K562 (cell line): ENCODE measurements around the gene ACSS2. TPM values are rescaled to one million over a fixed set of nuclear protein-coding genes. Genes with fewer than 3 reads are reported as not detected.

Experiments used
- ATAC-seq: fragments of 200-7000 bp; cut with Tn5 transposase; 3 replicates; pipeline ENCODE4 v1.9.1; 2020; ENCODE audit warnings: moderate library complexity
- BruUV-seq: library from RNA; stranded (reverse); fragments of 400-500 nt; replicated peaks from 2 replicates; lab custom pipeline; 2021; lab: Mats Ljungman, UMichigan
- CTCF ChIA-PET: fragments of 300-600 bp; formaldehyde crosslinking; extraction: SDS; loops from one replicate; lab custom pipeline; 2021; ENCODE audit warnings: low intra/inter-chr PET ratio; lab: Yijun Ruan, JAX
- POLR2A ChIA-PET: fragments of 300-600, 350-650 bp; sonication (Branson Sonifier 250); formaldehyde crosslinking; extraction: SDS; loops from one replicate; lab custom pipeline; 2021; ENCODE audit warnings: antibody characterized with exemption, inconsistent platforms; lab: Yijun Ruan, JAX
- DNase-seq, 4 experiments: peaks; one replicate each; pipeline versions ENCODE4 v3.0.0 to v3.0.0-alpha.2; 2011 to 2018; ENCODE audit warnings: low spot score in 3 of 4, mixed read lengths in 3 of 4; ENCODE audit errors: extremely low read depth in 1 of 4
- FAIRE-seq: peaks from 2 replicates; lab custom pipeline; 2011; peaks lifted over from hg19 to GRCh38; lab: Jason Lieb, UNC
- H2AFZ ChIP-seq: 2 replicates; pipeline ENCODE4 v1.6.0; 2011; ENCODE audit warnings: low read depth, low read length, control low read depth, inconsistent platforms
- H3K27ac ChIP-seq: fragments of 200-600 bp; 3 replicates; pipeline ENCODE4 v1.8.0; 2011; ENCODE audit warnings: low read depth, mild to moderate bottlenecking, control low read depth, inconsistent platforms, low read length, moderate library complexity, mixed read lengths; ENCODE audit errors: extremely low read depth
- H3K27me3 ChIP-seq, 2 experiments: fragments of 300-600 bp in 1 of 2; 2 replicates in 1 of 2; 3 replicates in 1 of 2; pipeline versions ENCODE4 v1.6.0 to v1.8.0; 2011; ENCODE audit warnings: inconsistent platforms in 2 of 2, low read length in 2 of 2, mild to moderate bottlenecking in 1 of 2, mixed read lengths in 1 of 2, moderate library complexity in 1 of 2; ENCODE audit not compliant: control insufficient read depth in 2 of 2, insufficient read depth in 2 of 2
- H3K36me3 ChIP-seq: fragments of 300-600 bp; 3 replicates; pipeline ENCODE4 v1.8.0; 2011; ENCODE audit warnings: mild to moderate bottlenecking, low read length, inconsistent platforms; ENCODE audit not compliant: control insufficient read depth, insufficient read depth
- H3K4me1 ChIP-seq, 2 experiments: fragments of 200-600 bp in 1 of 2; replicated peaks in 1 of 2; 2 replicates in 1 of 2; 3 replicates in 1 of 2; pipeline versions ENCODE4 v1.5.1 to v1.8.0; 2011; ENCODE audit warnings: inconsistent platforms in 2 of 2, low read length in 2 of 2, mild to moderate bottlenecking in 1 of 2, mixed read lengths in 1 of 2, moderate library complexity in 1 of 2; ENCODE audit not compliant: control insufficient read depth in 2 of 2, insufficient read depth in 2 of 2
- H3K4me2 ChIP-seq: 2 replicates; pipeline ENCODE4 v1.6.1; 2011; ENCODE audit warnings: low read length, control low read depth, inconsistent platforms, mixed read lengths; ENCODE audit not compliant: insufficient read depth
- H3K4me3 ChIP-seq: fragments of 200-600 bp; sonication (generic), shearing (Covaris generic); 2 replicates; pipeline ENCODE4 v1.5.1; 2016; ENCODE audit warnings: control low read depth, inconsistent platforms
- H3K79me2 ChIP-seq: fragments of 200-600 bp; 3 replicates; pipeline ENCODE4 v1.8.0; 2011; ENCODE audit warnings: low read length, inconsistent platforms; ENCODE audit not compliant: control insufficient read depth, insufficient read depth
- H3K9ac ChIP-seq, 2 experiments: 2 replicates each; pipeline versions ENCODE4 v1.6.0 to v1.6.1; 2011; ENCODE audit warnings: low read depth in 2 of 2, low read length in 2 of 2, control low read depth in 1 of 2, inconsistent platforms in 1 of 2, mild to moderate bottlenecking in 1 of 2, mixed read lengths in 1 of 2; ENCODE audit not compliant: insufficient read depth in 1 of 2
- H3K9me1 ChIP-seq: one replicate; pipeline ENCODE4 v1.6.0; 2011; ENCODE audit warnings: inconsistent platforms, mild to moderate bottlenecking, low read length, moderate library complexity; ENCODE audit not compliant: control insufficient read depth, insufficient read depth
- H3K9me3 ChIP-seq: replicated peaks from 2 replicates; pipeline ENCODE4 v1.5.1; 2011; ENCODE audit warnings: low read depth, low read length, inconsistent platforms; ENCODE audit not compliant: control insufficient read depth, insufficient read depth
- H4K20me1 ChIP-seq: replicated peaks from 2 replicates; pipeline ENCODE4 v1.6.1; 2011; ENCODE audit warnings: low read length, inconsistent platforms, mixed read lengths; ENCODE audit not compliant: control insufficient read depth, insufficient read depth
- ARID1B ChIP-seq: fragments of 450-650 bp; IDR thresholded peaks from 2 replicates; pipeline ENCODE4 v1.6.1; 2016; ENCODE audit warnings: antibody characterized with exemption, mild to moderate bottlenecking, inconsistent platforms
- ARNT ChIP-seq, 2 experiments: fragments of 450-650 bp; IDR thresholded peaks; 2 replicates each; pipeline ENCODE4 v1.6.1; 2016; ENCODE audit warnings: mild to moderate bottlenecking in 1 of 2
- ATF4 ChIP-seq: fragments of 450-650 bp; formaldehyde crosslinking; IDR thresholded peaks from 2 replicates; pipeline ENCODE4 v1.4.0; 2022; ENCODE audit warnings: mild to moderate bottlenecking, moderate library complexity
- BRF2 ChIP-seq: IDR thresholded peaks from 3 replicates; pipeline ENCODE4 v1.6.1; 2011; ENCODE audit warnings: borderline replicate concordance, mild to moderate bottlenecking; ENCODE audit not compliant: insufficient read length, insufficient read depth
- DPF2 ChIP-seq: fragments of 450-650 bp; IDR thresholded peaks from 2 replicates; pipeline ENCODE4 v1.6.1; 2016
- EP300 ChIP-seq: IDR thresholded peaks from 2 replicates; pipeline ENCODE4 v1.6.1; 2012; ENCODE audit warnings: low read length, improper control_type of control experiment
- EWSR1 ChIP-seq: fragments of 450-650 bp; IDR thresholded peaks from 2 replicates; pipeline ENCODE4 v1.6.1; 2018; ENCODE audit warnings: borderline replicate concordance, mild to moderate bottlenecking, low read depth, moderate library complexity; ENCODE audit not compliant: partially characterized antibody
- KDM5B ChIP-seq: fragments of 200-600 bp; sonication (generic); IDR thresholded peaks from 2 replicates; pipeline ENCODE4 v1.6.1; 2012; ENCODE audit warnings: low read depth, mild to moderate bottlenecking, moderate library complexity, low read length, control low read depth, inconsistent platforms; ENCODE audit not compliant: insufficient replicate concordance
- MAFF ChIP-seq: IDR thresholded peaks from 2 replicates; pipeline ENCODE4 v1.6.1; 2012; ENCODE audit warnings: low read length, improper control_type of control experiment
- MAFK ChIP-seq: IDR thresholded peaks from 2 replicates; pipeline ENCODE4 v1.6.1; 2011; ENCODE audit warnings: low read length, improper control_type of control experiment
- MEIS2 ChIP-seq: fragments of 450-650 bp; IDR thresholded peaks from 2 replicates; pipeline ENCODE4 v1.6.1; 2014; ENCODE audit warnings: mild to moderate bottlenecking; ENCODE audit not compliant: partially characterized antibody
- NFE2 ChIP-seq: IDR thresholded peaks from 2 replicates; pipeline ENCODE4 v1.6.1; 2014; ENCODE audit warnings: antibody characterized with exemption, low read depth
- NR2C1 ChIP-seq, 2 experiments: fragments of 450-650 bp; IDR thresholded peaks; 2 replicates each; pipeline ENCODE4 v1.6.1; 2017; ENCODE audit warnings: mild to moderate bottlenecking in 2 of 2, antibody characterized with exemption in 1 of 2, inconsistent platforms in 1 of 2, missing compliant biosample characterization in 1 of 2, missing genetic modification characterization in 1 of 2
- PRMT5 ChIP-seq: sonication (generic); formaldehyde crosslinking; IDR thresholded peaks from 2 replicates; pipeline ENCODE4 v1.5.0; 2020; ENCODE audit warnings: missing genetic modification reagents
- PURB ChIP-seq: sonication (generic); formaldehyde crosslinking; IDR thresholded peaks from 2 replicates; pipeline ENCODE4 v1.9.0; 2021; ENCODE audit warnings: low read depth, mild to moderate bottlenecking, missing genetic modification reagents
- SMARCA4 ChIP-seq: fragments of 450-650 bp; IDR thresholded peaks from 2 replicates; pipeline ENCODE4 v1.6.1; 2016
- ZBTB49 ChIP-seq: sonication (generic); formaldehyde crosslinking; IDR thresholded peaks from 2 replicates; pipeline ENCODE4 v1.8.0; 2022; ENCODE audit warnings: missing genetic modification reagents, mild to moderate bottlenecking, borderline replicate concordance
- ZNF316 ChIP-seq: fragments of 450-650 bp; IDR thresholded peaks from 2 replicates; pipeline ENCODE4 v1.6.1; 2016
- ZNF324 ChIP-seq: fragments of 250-450 bp; sonication (Bioruptor Pico); IDR thresholded peaks from 2 replicates; pipeline ENCODE4 v1.4.0; 2020; ENCODE audit warnings: mild to moderate bottlenecking
- ZNF445 ChIP-seq: fragments of 250-450 bp; sonication (Bioruptor Pico); IDR thresholded peaks from 2 replicates; pipeline ENCODE4 v1.4.0; 2020; ENCODE audit warnings: low read depth, mild to moderate bottlenecking, moderate library complexity
- ZNF586 ChIP-seq: fragments of 450-650 bp; formaldehyde crosslinking; conservative IDR thresholded peaks from 2 replicates; pipeline ENCODE4 v1.4.0; 2020; ENCODE audit warnings: mild to moderate bottlenecking, moderate library complexity
- WGBS: fragments of 100-300 bp; shearing (Covaris generic); methylation state at CpG from one replicate; pipeline ENCODE4 v1.1.6; 2016; ENCODE audit warnings: low coverage, mixed read lengths; ENCODE audit not compliant: insufficient coverage; ENCODE audit errors: missing lambda C conversion rate; 5-methylcytosine and 5-hydroxymethylcytosine counted together
- in situ Hi-C: fragments of 300-500 bp; cut with MboI; formaldehyde crosslinking; loops from 4 replicates; pipeline ENCODE4 v1.15.0; 2018; ENCODE audit warnings: inconsistent platforms, mixed read lengths
- intact Hi-C: fragments of 100-400 bp; cut with micrococcal nuclease; formaldehyde crosslinking; loops from 2 replicates; pipeline ENCODE4 v1.14.2; 2022
- polyA plus RNA-seq, 8 experiments: library from polyadenylated mRNA; depleted of rRNA in 4 of 8; stranded (reverse) in 5 of 8; unstranded in 3 of 8; fragments of >200 nt; fragmentation: Nextera tagmentation in 2 of 8; fragmentation: Illumina TruSeq in 1 of 8; extraction: Ambion mirVana in 2 of 8; extraction: Trizol in 1 of 8; gene quantifications; 2 replicates each; pipeline versions ENCODE4 v1.2.1 to v1.2.3, GENCODE V29; 2011 to 2014; ENCODE audit warnings: inconsistent platforms in 1 of 8, missing spikeins in 1 of 8
- total RNA-seq, 7 experiments: library from RNA; depleted of rRNA in 6 of 7; stranded (reverse); fragments of >200 nt in 6 of 7; fragmentation: Illumina TruSeq in 2 of 7; extraction: Trizol in 2 of 7; gene quantifications; 2 replicates each; pipeline versions ENCODE4 v1.2.1 to v1.2.3, GENCODE V29; 2011 to 2021; ENCODE audit warnings: low replicate concordance in 1 of 7

ACSS2 gene
- total and polyA plus RNA-seq, 9 of the 15 experiments (the other 6 are each of a cell fraction or from before 2014, with no cell fraction given), result 21.9 to 246 (median 66.2) TPM

GRCh38 chr20:34974246-34974645 is 97.8 kb downstream of the ACSS2 start:
- H3K9me1 ChIP-seq, result peaks cover 3% of the 10 kb centered on the region
- no peaks in the 10 kb centered on the region for H4K20me1 ChIP-seq
- H3K4me1 ChIP-seq, result peaks cover 11 to 20% of the 10 kb centered on the region in 2 experiments; a peak in 4 of 5 replicates
- WGBS, result 3% methylated on average over 4 of the region's 4 CpGs
- POLR2A ChIA-PET, result interaction anchor here (1.1 to 1.6 kb wide), 2 partner anchors 12 to 18 kb away, joined by 4 to 5 read pairs; no protein-coding TSS in a partner anchor
- peak; percentile 73 for FAIRE-seq
- peak in 2 of 4 experiments; percentile 40 to 42 for DNase-seq
- no peaks in the 10 kb centered on the region for H3K79me2 ChIP-seq
- H3K36me3 ChIP-seq, result no peaks in the 10 kb centered on the region
- no peaks in the 10 kb centered on the region for H3K27me3 ChIP-seq
- intact Hi-C loops (no loop called here), in situ Hi-C loops (no loop called here)
- no peak overlapping the region for H3K27ac ChIP-seq
- no TSS peak for BruUV-seq
- H2AFZ ChIP-seq, result peak overlapping the region; percentile 56; the same call in 1 of the 2 replicates
- H3K4me3 ChIP-seq, result no peak overlapping the region
- ATAC-seq, result peak; percentile 58
- peak overlapping the region; percentile 26; the same call in 1 of the 2 replicates for H3K4me2 ChIP-seq
- H3K9ac ChIP-seq, result no peak overlapping the region
- CTCF ChIA-PET, result no interaction called here
- H3K9me3 ChIP-seq, result no peaks in the 10 kb centered on the region
- TF ChIP-seq NFE2 (peak; percentile 55; the same call in 1 of the 2 replicates), ZNF445 (CRISPR knock-in tag) (no peak), MAFK (peak; percentile 32; the same call in 1 of the 2 replicates), ZNF324 (CRISPR knock-in tag) (no peak), ARNT (IDR thresholded peaks at IDR 0.05) (no peak), ZNF316 (peak; percentile 46; the same call in 1 of the 2 replicates), ATF4 (CRISPR knock-in tag) (no peak), NR2C1 (IDR thresholded peaks at IDR 0.05) (no peak), NR2C1 (tag; IDR thresholded peaks at IDR 0.05) (no peak), MEIS2 (peak; percentile 45), ARID1B (peak; percentile 52; the same call in 1 of the 2 replicates), ZNF586 (CRISPR knock-in tag) (no peak), KDM5B (no peak), ZBTB49 (CRISPR knock-in tag) (no peak), BRF2 (no peak), EP300 (0 out of 2 replicates have a peak, but pooled peaks have one; percentile 16), SMARCA4 (peak; percentile 37; the same call in 1 of the 2 replicates), EWSR1 (no peak), MAFF (peak; percentile 18; the same call in 1 of the 2 replicates), DPF2 (peak; percentile 51; the same call in 1 of the 2 replicates), PURB (CRISPR knock-in tag) (no peak), PRMT5 (CRISPR knock-in tag) (no peak)
